ENCODE results near the gene TRIM67.

- TF ChIP-seq CTCF (tag by site-specific recombination; IDR thresholded peaks at IDR 0.05) (no peak), ZNF146 (tag by site-specific recombination; IDR thresholded peaks at IDR 0.05) (no peak), ATF2 (tag by site-specific recombination; IDR thresholded peaks at IDR 0.05; ENCODE audit: low read depth) (no peak), PATZ1 (tag by site-specific recombination; IDR thresholded peaks at IDR 0.05) (no peak), ZNF544 (tag by site-specific recombination; IDR thresholded peaks at IDR 0.05) (no peak), KLF16 (tag by site-specific recombination; IDR thresholded peaks at IDR 0.05) (no peak), MEIS1 (CRISPR knock-in tag; IDR thresholded peaks at IDR 0.05; ENCODE audit: borderline replicate concordance) (no peak), SCRT2 (tag by site-specific recombination; IDR thresholded peaks at IDR 0.05) (no peak), ZNF280D (tag by site-specific recombination; IDR thresholded peaks at IDR 0.05) (no peak), ZNF274 (IDR thresholded peaks at IDR 0.05; ENCODE audit: low read length) (no peak), ZNF274 (tag by site-specific recombination; IDR thresholded peaks at IDR 0.05; ENCODE audit: borderline replicate concordance) (no peak)
Observed at GRCh38 chr1:231172411-231172810, 10.6 kb downstream of the TRIM67 start.
